HG03196 (cell line): ENCODE measurements around the gene BEGAIN.

Experiments
- ATAC-seq: cut with Tn5 transposase; IDR thresholded peaks from one replicate; pipeline ENCODE4 v1.9.1; 2021; ENCODE audit not compliant: unreplicated experiment

Gene BEGAIN

DNA sequence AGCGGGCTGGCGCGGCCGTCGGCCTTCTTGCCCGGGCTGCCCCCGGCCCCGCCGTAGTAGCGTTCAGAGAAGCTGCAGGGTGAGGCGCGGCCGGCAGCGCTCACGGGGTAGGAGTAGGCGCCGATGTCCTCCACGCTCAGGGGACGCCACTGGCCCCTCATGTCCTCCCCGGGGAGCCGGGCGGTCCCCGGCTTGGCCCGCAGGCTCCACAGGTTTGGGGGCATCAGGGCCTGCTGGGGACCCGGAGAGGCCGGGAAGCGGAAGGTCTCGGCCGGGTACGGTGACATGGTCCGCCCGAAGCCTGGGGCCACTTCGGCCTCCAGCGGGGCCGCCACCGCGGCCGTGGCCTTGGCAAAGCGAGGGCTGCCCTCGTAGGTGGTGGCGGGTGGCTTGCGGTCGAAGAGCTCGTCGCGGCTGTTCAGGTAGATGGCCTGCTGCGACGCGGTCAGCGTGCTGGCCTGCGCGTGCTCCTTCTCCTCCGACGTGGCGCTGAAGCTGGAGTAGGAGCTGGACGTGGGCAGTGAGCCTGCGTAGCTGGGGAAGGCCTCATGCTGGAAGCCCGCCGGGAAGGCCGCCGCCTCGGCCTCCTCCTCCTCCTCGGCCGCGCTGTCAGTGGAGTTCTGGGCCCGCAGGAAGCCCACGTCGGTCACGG is 48.7 kb downstream of the BEGAIN start:
- ATAC-seq = no peak

DNA sequence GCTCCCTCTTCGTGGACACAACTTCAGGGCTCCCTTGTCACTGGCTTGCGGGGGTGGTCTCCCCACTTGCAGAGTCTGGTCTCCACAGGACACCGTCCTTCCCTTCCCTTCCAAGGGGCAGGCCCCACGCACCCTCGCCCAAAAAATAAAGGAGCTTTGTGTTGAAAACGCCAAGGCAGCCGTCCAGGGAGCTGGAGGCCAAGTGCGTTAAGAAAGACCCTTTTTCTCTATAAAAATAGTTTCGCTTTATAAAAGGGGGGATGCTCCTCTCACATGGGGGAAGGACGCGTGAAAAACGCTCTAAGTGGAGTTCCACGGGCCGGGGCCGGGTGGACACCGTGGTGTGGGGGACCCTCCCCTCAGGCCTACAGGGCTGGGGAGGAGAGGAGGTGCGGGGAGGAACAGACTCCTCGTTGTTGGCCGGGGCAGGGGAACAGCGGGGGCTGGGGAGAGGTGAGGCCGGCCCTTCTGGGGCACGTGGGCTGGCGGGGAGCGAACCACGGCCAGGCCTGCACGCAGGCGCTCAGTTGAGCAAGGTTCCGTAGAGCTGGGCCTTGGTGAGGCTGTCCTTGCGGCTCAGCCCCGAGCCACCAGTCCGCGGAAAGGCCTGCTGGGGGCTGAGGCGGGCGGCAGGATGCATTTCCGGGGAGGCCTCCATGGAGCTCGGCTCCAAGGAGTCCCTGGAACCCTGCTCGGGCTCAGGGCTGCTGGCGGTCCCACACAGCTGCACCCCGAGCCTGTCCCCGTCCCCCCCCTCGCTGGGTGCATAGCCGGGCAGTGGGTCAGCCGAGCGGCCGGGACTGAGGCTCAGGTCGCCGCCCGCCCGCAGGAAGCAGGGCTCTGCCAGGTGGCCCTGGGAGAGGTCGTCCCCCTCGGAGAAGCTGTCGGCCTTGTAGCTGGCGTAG is 49.5 kb downstream of the BEGAIN start:
- no peak for ATAC-seq

DNA sequence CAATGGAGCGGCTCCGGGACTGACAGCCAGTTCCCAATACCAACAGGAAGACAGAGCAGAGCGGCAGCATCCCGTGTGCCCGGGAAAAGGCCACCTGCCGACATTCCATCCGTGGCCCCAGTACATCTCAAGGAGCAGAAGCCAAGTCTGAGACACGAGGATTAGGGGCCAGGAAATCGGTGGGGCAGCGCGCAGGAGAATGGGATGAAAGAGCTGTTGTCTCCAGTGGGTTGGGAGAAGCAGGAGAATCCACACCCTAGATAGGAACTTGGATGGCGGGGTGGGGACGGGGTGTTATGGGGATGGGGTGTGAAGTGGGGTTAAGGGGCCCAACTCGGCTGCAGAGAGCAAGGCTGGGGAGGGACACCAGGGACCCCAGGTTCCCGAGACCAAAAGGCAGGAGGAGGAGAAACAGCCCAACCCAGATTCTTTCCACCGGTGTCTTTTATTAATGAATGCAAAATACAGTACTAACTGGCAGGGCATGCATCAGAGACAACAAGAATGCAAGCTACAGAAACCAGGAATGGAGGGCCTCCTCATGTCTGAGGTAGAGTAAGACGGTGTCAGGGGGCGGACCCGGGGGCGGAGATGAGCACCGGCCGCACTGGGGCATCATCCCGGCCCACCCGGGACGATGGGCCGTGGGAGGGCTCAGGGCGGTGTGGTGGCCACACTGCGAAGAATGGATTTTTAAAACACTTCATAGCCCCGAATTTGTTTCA is 50.3 kb downstream of the BEGAIN start:
- ATAC-seq = no peak

DNA sequence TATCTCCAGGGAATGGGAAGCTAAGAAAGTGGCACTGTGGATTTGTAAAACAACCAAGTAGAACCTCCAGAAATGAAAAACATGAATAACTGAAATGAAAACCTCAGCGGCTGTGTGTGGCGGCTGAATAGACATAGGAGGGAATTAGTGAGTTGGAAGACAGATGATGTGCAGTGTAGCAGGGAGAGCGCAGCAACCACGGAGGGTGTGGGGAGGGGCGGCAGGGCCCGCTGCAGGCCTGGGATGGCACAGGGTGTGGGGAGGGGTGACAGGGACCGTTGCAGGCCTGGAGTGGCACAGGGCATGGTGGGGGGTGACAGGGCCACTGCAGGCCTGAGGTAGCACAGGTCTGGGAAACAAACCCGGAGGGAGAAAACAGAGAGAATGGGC is 51.1 kb downstream of the BEGAIN start:
- ATAC-seq = no peak

DNA sequence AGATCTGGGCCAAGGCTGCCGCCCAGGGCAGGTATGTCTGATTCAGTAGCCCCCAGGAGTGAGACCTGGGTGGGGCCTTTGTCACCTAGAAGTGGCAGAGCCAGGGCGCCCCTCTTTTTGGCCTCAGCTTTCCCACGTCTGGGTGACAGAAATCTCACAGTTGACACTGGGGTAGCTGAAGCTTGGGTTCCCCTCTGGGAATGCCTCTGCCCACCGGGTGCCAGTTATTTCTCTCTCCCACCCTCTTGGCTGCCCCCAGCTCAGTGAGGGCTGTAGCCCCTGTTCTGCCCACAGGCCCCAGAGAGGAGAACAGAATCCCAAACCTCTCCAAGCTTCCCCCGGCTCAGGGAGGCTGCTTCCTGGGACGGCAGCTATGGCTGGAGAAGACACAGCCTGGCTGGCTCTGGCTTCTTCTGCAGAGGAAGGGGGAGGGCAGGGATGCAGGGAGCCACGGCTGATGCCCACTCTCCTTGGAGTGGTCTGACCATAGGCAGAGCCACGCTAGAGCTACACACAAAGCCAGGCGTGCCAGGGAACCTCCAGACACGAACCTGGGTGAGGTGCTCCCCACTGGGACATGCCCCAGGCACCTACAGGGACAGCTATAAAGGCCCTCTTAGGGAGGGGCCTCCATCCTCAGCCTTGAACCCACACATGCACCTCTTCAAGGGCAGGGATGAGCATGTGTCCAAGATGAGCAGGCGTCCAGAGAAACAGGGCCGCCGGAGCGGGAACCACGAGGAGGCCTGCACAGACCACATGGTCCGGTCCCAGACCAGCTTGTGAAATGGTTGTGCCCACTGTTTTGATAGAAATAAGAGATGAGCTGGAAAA is 51.7 kb downstream of the BEGAIN start:
- ATAC-seq = no peak

DNA sequence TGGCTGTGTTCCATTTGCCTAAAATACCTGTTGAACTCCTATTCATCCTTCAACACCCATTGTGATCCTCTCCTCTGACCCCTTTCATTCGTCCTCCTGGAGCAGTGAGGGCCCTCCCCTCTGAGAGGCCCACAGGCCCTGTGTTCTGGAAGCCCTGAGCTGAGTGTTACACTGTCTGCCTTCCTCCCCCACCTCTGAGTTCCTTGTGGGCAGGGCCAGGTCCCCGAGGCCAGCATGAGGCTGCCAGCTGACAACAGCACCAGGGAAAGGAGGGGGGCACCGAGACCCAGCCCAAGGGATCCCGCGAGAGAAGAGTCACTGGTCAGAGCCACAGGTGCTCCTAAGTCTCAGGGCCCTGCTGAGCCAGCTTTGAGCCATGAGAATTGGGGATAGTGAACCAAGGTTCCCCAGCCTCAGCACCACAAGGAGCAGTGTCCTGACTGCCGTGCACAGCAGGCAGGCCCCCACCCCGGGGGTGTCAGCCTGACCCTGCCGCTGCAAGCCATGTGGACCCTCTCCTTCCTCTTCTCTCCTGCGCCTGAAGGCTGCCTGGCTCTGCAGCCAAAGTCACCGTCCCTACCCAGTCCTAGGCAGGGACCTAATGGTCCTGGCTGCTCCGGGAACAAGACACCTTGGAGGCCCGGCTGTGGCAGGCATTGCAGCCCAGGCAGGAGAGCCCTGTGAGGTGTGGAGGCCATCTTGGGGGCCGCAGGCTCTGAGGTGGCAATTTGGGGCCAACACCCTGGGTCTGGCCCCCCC is 52.5 kb downstream of the BEGAIN start:
- no peak for ATAC-seq

DNA sequence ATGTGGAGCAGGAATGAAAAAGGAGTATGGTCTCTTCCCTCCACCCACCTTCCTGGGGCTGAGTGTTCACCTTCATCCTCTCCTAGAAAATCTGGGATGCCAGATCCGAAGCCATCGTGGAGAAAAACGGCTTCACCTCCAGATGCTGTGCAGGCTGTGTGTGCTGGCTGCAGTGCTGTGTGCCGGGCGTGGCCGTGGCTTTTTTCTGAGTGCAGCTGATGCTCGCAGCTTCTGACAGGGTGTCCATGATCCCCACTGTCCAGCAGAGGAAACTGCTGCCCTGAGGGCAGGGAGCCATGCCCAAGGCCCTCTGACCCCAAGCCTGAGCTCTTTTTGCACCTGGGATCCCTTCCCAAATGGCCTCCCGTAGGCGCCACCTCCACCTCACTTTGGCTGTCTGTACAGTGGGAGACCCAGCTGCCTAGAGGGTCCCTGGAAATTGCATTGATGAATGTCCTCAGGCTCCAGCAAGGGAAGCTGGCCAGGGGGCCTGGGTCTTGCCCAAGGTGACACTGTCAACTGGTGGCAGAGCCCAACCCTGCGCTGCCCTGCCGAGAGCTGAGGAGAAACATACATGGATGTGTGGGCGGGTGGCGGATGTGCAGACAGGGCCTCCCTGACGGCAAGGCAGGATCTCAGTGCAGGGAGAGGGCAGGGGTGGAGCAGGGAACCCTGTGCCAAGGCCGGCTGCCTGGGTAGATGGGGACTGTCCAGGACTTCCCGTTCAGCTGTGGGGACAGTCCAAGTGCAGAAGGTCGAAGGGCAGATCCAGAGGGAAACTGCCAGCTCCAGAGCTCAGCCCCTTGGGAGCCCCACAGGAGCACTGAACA is 53.3 kb downstream of the BEGAIN start:
- ATAC-seq = no peak

DNA sequence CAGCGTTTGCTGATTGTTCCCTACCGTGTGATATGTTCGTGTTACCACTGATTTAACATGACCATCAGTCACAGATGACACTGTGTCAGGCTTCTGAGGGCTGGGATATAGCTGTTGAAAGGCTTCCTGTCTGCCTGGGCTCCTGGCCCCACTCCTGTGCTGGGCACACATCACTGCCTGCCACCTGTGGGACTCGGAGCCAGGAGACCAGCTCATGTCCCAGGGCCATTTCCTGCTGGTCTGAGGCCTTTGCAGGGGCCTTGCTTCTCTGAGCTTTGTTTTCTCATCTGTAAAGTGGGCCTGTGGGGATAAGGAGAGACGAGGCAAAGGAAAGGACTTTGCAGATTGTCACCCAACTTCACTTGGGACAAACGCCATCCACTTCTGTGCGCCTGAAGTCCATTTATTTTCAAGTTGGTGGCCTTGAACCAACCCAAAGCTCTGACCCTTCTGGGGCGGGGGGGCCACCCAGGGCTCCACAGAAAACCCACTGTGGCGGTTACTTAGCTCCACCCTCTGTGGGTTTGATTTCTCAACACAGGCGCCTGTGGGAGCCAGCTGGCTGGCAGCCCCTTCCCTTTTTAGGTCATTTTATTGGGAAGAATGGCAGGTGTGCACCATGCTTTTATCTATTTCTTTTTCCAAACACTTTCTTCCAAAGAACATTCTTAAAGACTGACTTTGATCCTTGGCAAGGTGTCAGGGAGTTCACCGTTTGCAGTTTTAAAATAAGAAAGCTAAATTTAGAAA is 54.1 kb downstream of the BEGAIN start:
- ATAC-seq = no peak

DNA sequence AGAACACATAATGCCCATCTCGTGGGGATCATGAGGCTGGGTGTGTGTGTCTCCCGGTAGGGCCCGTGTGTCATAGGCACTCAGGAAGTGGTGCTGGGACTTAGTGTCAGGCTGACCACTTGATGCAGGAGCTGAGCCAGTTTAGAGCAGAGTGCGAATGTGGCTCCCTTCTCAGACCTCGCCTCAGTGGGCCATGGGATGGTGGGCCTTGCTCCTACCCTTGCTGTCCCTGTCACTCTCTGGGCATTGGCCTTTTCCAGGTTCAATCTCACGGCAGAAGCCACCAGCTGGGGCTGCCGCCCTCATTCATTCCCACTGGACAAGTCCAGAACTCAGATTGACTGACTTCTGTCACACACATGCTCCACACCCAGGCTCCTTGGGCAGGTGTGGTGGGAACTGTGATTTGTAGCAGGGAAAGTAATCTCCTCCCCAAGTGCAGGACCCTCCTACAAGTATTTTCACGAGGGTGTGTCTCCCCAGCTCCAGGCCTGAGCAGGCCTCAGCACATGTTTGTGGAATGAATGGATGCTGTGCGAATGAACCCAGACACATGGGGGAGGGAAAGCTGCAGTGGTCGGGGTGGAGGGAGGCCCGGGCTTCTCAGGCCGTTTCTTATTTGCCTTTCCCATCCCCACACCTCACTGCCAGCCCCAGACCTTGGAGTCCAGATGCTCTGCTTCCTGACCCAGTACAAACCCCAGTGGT is 54.9 kb downstream of the BEGAIN start:
- no peak for ATAC-seq

DNA sequence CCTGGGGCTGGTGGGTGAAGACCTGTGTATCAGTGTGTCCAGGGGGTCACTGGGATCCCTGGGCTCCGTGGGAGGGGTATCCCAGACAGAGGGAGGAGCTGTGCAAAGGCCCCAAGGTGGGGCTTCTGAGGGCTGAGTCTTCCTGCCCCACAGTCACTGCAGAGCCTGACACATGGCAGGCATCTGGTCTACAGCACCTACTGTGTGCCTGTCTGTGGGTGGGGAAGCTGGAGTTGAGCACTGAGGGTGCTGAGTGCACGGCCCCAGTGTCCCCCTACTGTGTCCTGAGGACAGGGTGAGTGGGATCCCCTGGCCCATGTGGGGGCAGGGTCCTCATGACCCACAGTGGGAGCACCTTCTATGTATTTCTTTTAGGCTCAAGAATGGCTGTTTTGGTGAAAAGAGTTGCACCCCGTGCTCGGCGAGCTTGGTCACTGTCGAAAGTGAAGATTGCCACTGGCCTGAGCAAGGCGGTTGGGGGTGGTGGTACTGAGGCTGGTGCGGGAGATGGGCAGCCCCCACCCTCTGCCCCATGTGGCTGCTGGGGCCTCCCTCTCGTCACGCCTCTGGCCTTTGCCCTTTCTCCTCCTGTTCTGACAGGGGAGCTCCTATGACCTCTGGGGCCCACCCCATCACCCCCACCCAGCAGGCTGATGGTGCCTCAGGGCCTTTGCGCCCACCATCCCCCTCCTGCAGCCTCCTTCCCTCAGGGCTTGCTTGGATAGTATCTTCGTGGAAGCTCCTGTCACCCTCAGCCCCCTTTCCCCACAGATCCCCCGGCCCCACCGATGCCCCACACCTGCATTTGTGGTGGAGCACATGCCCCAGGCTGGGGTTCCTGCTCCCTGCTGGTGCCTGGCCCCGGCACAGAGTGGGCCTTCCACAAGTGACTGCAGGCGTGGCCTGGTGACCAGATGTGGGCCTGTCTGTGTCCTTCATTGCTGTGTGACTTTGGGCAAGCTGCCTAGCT is 55.8 kb downstream of the BEGAIN start:
- no peak for ATAC-seq

DNA sequence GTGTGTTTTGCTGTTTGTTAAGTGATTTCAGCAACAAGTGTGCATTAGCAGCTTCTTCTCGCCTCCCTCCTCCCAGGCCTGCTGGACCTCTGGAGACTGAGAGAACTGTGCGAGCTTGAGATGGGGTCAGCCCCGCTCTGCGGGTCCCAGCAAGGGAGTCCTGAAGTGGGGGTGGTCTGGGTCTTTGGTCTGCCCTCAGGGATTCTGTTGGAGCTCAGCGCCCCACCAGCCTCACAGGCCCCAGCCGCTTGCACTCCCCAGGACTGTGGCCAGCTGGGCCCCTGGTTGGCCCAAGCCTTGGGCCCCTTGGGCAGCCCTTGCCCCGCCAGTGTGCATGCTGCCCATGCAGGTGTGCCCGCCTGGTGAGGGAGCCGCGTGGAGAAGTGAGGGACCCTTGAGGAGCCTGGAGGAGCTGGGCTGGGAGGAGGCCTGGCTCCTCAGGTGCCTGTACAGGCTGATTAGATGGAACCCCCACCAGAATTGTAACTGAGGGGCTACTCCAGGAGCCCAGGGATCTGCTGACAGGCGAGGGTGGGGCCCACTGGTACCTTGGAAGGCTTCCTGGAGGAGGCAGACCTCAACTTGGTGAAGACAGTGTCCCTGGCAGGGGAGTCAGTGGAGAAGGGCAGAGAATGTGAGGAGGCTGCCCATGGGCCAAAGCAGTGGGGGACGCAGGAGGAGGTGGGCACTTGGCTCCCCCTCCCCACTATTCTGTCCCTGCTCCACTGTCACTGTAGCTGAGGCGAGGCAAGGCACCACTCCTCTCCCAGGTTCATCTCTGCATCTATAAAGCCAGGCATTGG is 56.7 kb downstream of the BEGAIN start:
- no peak for ATAC-seq

DNA sequence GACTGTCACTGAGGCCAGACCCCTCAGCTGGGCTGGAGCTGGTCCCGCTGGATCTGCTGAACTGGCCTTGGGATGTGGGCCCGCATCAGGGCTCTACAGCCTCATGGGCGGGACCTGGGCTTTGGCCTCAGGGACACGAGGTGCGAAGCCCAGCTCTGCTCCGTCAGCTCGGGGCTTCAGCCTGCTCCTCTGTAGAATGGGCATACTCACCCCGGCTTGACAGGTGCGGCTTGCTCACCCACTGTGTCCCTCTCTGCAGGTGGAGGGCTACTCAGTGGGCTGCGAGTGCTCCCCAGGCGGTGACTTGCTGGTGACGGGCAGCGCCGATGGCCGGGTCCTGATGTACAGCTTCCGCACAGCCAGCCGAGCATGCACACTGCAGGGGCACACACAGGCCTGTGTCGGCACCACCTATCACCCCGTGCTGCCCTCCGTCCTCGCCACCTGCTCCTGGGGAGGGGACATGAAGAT is 57.6 kb downstream of the BEGAIN start:
- ATAC-seq = no peak

DNA sequence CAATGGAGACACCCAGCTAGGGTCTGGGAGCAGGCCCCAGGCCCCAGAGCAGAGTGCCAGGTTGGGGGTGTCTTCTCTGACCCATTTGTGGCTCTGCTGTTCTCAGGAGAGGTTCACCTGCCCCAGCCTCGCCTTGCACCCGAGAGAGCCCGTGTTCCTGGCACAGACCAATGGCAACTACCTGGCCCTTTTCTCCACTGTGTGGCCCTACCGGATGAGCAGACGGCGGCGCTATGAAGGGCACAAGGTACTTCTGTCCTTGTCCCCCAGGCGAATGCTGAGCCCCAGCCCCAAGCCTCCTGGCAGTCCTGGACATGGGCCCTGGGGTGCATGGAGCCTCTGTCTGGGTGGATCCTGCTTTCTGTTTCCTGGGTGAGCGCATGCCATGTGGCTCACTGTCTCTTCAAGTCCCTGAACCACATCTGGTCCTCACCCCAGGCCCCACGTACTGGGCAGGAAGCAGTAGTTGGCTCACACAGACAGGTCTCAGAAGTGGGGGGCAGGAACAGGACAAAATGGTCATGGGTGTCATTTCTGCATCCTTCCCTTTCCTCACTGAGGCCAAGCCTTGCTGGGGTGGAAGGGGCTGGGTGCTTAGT is 58.2 kb downstream of the BEGAIN start:
- no peak for ATAC-seq

DNA sequence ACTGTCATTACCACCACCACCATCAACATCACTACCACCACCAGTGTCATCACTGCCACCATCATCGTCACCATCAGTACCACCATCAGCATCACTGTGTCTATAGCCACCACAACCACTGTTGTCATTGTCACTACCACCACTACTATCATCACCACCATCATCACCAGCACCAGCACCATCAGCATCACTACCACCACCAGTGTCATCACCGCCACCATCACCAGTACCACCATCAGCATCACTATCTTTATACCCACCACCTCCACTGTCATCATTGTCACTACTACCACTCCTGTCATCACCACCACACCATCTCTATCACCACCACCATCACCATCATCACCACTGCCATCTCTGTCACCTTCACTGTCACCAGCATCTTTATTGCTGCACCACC is 60.6 kb downstream of the BEGAIN start:
- ATAC-seq = no peak

DNA sequence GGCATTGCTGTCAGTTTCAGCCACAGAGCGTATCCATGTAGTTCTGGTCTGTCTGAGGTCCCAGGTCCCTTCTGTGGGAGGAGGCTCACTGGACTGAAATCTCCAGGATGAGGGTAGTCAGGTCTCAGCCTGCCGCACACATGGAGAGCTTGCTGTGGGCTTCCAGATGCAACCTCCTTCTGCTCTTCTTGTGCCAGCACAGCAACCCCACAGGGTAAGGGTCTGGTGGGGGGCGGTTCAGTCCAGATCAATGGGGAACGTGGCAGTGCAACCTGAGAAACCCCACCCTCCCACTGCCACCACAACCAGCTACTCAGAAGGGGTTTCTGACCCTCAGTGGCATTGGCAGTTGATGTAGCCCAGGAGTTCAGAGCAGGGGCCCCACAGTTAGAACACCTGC is 61.2 kb downstream of the BEGAIN start:
- no peak for ATAC-seq

DNA sequence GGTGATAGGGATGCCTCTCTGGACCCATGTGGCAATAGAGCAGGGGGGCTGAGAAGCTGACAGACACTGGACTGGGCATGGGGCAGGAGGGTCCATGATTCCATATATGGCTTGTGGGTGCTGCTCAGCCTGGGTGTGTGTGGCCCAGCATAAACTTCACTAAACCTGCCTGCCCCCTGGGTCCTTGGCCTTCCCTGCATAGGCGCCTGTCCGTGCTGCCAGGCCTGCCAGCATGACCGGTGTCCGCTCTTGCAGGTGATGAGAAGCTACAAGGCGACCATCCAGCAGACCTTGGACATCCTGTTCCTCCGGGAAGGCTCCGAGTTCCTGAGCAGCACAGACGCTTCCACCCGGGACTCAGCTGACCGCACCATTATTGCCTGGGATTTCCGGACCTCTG is 61.6 kb downstream of the BEGAIN start:
- ATAC-seq = no peak
